Measurements from ENCODE around the gene PAPPA. TPM values are rescaled to one million over a fixed set of nuclear protein-coding genes. Genes with fewer than 3 reads are reported as not detected.

Gene PAPPA
- total RNA-seq, 1 experiment from 2014 or later: 0.17 TPM

DNA sequence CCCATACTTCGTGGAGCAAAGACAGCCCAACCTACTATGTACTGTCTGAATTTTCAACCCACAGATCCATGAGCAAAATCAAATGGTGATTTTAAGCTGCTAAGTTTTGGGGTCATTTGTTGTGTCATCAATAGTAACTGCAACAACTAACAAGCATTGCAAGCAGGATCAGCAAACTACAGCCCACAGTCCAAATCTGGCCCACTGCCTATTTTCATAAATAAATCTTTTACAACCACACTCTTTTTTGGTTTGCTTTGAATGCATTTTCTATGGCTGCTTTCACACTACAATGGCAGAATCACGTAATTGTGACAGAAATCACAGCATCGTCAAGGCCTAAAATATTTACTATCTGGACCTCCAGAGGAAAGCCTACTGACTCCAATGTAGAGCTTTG, 296.4 kb downstream of the PAPPA start:
- H4K91ac ChIP-seq (ENCODE audit: insufficient read length, low read depth, low read length): no peak overlapping the region
- no peak overlapping the region for H2BK5ac ChIP-seq (ENCODE audit: insufficient read length, low read length)
- no peak for DNase-seq
- no peak overlapping the region for H4K5ac ChIP-seq (ENCODE audit: insufficient read length, low read depth, low read length)
- no peak overlapping the region for H2BK15ac ChIP-seq (ENCODE audit: low read depth, low read length)
- H3K4me2 ChIP-seq (ENCODE audit: insufficient read depth, insufficient read length, low read length): no peak overlapping the region
- no peaks in the 10 kb centered on the region; the same call in 1 of the 2 replicates for H3K4me1 ChIP-seq (ENCODE audit: insufficient read depth, low read length)
- Mint-ChIP-seq H3K9me3 (peaks cover 0 to 3% of the 10 kb centered on the region in 2 experiments; a peak in 1 of 5 replicates), H3K36me3 (ENCODE audit: insufficient read depth in 1 of 3, low read depth in 3 of 3) (peaks cover 0 to 5% (median 0%) of the 10 kb centered on the region in 3 experiments; a peak in 1 of 7 replicates), H3K27me3 (ENCODE audit: low read depth) (no peaks in the 10 kb centered on the region), H3K4me1 (peaks cover 10 to 12% of the 10 kb centered on the region in 2 experiments), H3K4me3 (no peak overlapping the region), H3K27ac (no peak overlapping the region)
- no peak overlapping the region for H3K27ac ChIP-seq (ENCODE audit: insufficient read length, low read depth, low read length)
- H2BK20ac ChIP-seq (ENCODE audit: low read depth, low read length, poor library complexity, severe bottlenecking): no peak overlapping the region
- no peak overlapping the region for H2AFZ ChIP-seq (ENCODE audit: low read length)
- H3K23ac ChIP-seq (ENCODE audit: insufficient read length, low read depth, low read length): no peak overlapping the region
- H4K8ac ChIP-seq (replicated peaks; ENCODE audit: insufficient read length, low read depth, low read length): no peak overlapping the region
- TF ChIP-seq, protein P1, sequence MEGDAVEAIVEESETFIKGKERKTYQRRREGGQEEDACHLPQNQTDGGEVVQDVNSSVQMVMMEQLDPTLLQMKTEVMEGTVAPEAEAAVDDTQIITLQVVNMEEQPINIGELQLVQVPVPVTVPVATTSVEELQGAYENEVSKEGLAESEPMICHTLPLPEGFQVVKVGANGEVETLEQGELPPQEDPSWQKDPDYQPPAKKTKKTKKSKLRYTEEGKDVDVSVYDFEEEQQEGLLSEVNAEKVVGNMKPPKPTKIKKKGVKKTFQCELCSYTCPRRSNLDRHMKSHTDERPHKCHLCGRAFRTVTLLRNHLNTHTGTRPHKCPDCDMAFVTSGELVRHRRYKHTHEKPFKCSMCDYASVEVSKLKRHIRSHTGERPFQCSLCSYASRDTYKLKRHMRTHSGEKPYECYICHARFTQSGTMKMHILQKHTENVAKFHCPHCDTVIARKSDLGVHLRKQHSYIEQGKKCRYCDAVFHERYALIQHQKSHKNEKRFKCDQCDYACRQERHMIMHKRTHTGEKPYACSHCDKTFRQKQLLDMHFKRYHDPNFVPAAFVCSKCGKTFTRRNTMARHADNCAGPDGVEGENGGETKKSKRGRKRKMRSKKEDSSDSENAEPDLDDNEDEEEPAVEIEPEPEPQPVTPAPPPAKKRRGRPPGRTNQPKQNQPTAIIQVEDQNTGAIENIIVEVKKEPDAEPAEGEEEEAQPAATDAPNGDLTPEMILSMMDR (conservative IDR thresholded peaks at IDR 0.05): no peak
- no peaks in the 10 kb centered on the region for H3K23me2 ChIP-seq (ENCODE audit: insufficient read length, low read depth, low read length, poor library complexity, severe bottlenecking)
- no peak overlapping the region for H2AK5ac ChIP-seq (ENCODE audit: insufficient read length, low read length)
- no peak overlapping the region for H3T11ph ChIP-seq (ENCODE audit: low read length)
- H2BK120ac ChIP-seq (ENCODE audit: low read depth, low read length, poor library complexity, severe bottlenecking): no peak overlapping the region
- no peaks in the 10 kb centered on the region for H3K79me2 ChIP-seq (ENCODE audit: insufficient read depth, low read length)
- no peaks in the 10 kb centered on the region for H4K20me1 ChIP-seq (ENCODE audit: control insufficient read depth, insufficient read depth, insufficient read length)
- H3K27me3 ChIP-seq (ENCODE audit: insufficient read depth, low read length): no peaks in the 10 kb centered on the region
- H3K9ac ChIP-seq (ENCODE audit: extremely low read depth, insufficient read length, low read length): no peak overlapping the region
- WGBS (ENCODE audit: extremely low coverage, insufficient read length, low lambda C conversion rate): no CpG with 5 or more reads among the region's 3 CpGs
- no peak overlapping the region for H3K4ac ChIP-seq (ENCODE audit: low read depth, low read length)
- no peaks in the 10 kb centered on the region for H3K9me3 ChIP-seq (ENCODE audit: control insufficient read depth, low read depth, low read length)
- H3K14ac ChIP-seq (ENCODE audit: insufficient read depth, low read length): no peak overlapping the region
- H2BK12ac ChIP-seq (ENCODE audit: insufficient read length, low read depth, low read length): no peak overlapping the region
- no peaks in the 10 kb centered on the region for H3K79me1 ChIP-seq (ENCODE audit: insufficient read depth, low read depth, low read length, poor library complexity, severe bottlenecking)
- H3K56ac ChIP-seq (ENCODE audit: insufficient read length, low read depth, low read length): no peak overlapping the region
- H3K18ac ChIP-seq (ENCODE audit: insufficient read length, low read depth, low read length): no peak overlapping the region

Data from H9 (cell line).